Medulla oblongata (tissue), 1 donor: Measurements from ENCODE around the gene PTPRN2.

Source experiments
- DNase-seq: peaks from one replicate; pipeline ENCODE4 v3.0.0-alpha.2; 2015; ENCODE audit errors: extremely low spot score

The PTPRN2 gene

GRCh38 chr7:158137516-158138328 lies 449.9 kb downstream of the PTPRN2 start:
- no peak for DNase-seq

GRCh38 chr7:158135931-158136330 lies 451.7 kb downstream of the PTPRN2 start:
- DNase-seq, result no peak

GRCh38 chr7:158134824-158135223 lies 452.8 kb downstream of the PTPRN2 start:
- no peak for DNase-seq

- no peak for DNase-seq
Observed at GRCh38 chr7:158133515-158134271, 453.9 kb downstream of the PTPRN2 start.

GRCh38 chr7:158133057-158133456 lies 454.6 kb downstream of the PTPRN2 start:
- DNase-seq, result no peak

- DNase-seq, result no peak
Observed at GRCh38 chr7:158130023-158130409, 457.6 kb downstream of the PTPRN2 start.

GRCh38 chr7:158129037-158130022 lies 458.3 kb downstream of the PTPRN2 start:
- DNase-seq, result no peak

GRCh38 chr7:158128572-158128971 lies 459.1 kb downstream of the PTPRN2 start:
- DNase-seq, result no peak

- DNase-seq, result no peak
Observed at GRCh38 chr7:158127241-158127640, 460.4 kb downstream of the PTPRN2 start.

GRCh38 chr7:158126661-158127060 lies 461.0 kb downstream of the PTPRN2 start:
- no peak for DNase-seq

- DNase-seq, result no peak
Observed at GRCh38 chr7:158125721-158126120, 461.9 kb downstream of the PTPRN2 start.

- DNase-seq, result no peak
Observed at GRCh38 chr7:158125091-158125490, 462.5 kb downstream of the PTPRN2 start.

- DNase-seq, result no peak
Observed at GRCh38 chr7:158124671-158125079, 462.9 kb downstream of the PTPRN2 start.

GRCh38 chr7:158123753-158124152 lies 463.9 kb downstream of the PTPRN2 start:
- no peak for DNase-seq

- DNase-seq, result no peak
Observed at GRCh38 chr7:158123214-158123613, 464.4 kb downstream of the PTPRN2 start.

- DNase-seq, result no peak
Observed at GRCh38 chr7:158121441-158122045, 466.1 kb downstream of the PTPRN2 start.

- DNase-seq, result no peak
Observed at GRCh38 chr7:158120716-158121115, 466.9 kb downstream of the PTPRN2 start.

- no peak for DNase-seq
Observed at GRCh38 chr7:158120316-158120715, 467.3 kb downstream of the PTPRN2 start.

GRCh38 chr7:158117341-158118222 lies 470.0 kb downstream of the PTPRN2 start:
- no peak for DNase-seq

- DNase-seq, result no peak
Observed at GRCh38 chr7:158116235-158116634, 471.4 kb downstream of the PTPRN2 start.
